GM19455 (cell line): ENCODE results near the gene SLC35B2.

Experiments
- ATAC-seq: cut with Tn5 transposase; IDR thresholded peaks from one replicate; pipeline ENCODE4 v1.9.1; 2021; ENCODE audit not compliant: unreplicated experiment

SLC35B2 gene

DNA sequence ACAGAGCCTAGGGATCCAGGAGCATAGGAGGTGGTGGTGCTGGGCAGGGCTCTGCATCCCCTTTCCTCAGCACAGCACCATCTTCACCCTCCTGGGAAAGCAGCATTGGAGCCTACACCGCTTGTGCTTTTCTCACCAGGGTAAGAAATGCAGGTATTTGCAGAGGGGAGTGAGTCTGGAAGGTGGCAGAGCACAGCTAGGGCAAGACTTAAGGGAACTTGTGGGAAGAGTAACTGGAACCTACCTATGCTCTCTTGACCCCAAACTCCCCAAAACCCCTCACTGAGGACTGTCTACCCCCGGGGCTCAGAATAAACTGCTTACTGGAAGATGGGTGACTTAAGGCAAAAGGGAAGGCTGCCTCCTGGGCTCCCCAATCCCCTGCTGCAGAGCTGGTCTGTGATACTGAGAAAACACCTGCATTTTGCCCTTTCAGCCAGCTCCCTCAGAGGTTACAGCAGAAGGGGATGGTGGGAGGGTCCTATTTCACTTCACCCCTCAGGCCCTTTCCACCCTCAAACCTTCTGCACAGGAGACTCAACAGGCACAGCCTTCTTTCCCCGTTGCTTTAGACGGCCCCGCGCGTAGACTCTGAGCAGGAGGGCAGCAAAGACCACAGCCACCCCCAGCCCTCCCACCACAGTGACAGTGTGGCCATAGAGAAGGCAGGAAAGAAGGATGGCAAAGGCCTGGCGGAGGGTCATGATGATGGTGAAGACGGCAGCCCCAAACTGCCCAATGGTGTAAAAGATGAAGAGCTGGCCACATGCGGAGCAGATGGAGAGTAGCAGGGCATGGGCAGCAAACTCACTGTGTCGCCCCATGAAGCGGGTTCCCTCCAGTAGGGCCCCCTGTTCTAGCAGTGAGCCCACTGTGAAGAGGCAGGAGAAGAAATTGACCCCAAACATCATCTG lies 2.9 kb downstream of the SLC35B2 start:
- no peak for ATAC-seq

DNA sequence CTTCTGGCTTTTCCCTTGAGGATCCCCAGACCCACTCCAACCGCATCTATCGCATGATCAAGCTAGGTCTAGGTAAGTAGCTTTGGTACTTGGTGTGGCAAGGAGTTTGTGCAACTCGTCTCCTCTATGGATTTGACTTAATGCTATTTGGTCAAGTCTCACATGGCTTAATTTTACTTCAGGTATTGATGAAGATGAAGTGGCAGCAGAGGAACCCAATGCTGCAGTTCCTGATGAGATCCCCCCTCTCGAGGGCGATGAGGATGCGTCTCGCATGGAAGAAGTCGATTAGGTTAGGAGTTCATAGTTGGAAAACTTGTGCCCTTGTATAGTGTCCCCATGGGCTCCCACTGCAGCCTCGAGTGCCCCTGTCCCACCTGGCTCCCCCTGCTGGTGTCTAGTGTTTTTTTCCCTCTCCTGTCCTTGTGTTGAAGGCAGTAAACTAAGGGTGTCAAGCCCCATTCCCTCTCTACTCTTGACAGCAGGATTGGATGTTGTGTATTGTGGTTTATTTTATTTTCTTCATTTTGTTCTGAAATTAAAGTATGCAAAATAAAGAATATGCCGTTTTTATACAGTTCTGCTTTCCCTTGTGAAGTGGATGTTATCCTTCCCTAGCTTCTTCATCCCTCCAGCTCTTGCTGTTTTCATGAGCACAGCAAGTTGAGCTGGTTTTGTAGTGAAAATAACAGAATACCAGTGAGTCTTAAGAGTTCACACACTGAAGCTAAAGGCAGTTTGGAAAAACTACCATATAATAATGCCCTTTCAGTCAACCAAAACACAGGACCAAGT lies 3.8 kb downstream of the SLC35B2 start:
- ATAC-seq: no peak

DNA sequence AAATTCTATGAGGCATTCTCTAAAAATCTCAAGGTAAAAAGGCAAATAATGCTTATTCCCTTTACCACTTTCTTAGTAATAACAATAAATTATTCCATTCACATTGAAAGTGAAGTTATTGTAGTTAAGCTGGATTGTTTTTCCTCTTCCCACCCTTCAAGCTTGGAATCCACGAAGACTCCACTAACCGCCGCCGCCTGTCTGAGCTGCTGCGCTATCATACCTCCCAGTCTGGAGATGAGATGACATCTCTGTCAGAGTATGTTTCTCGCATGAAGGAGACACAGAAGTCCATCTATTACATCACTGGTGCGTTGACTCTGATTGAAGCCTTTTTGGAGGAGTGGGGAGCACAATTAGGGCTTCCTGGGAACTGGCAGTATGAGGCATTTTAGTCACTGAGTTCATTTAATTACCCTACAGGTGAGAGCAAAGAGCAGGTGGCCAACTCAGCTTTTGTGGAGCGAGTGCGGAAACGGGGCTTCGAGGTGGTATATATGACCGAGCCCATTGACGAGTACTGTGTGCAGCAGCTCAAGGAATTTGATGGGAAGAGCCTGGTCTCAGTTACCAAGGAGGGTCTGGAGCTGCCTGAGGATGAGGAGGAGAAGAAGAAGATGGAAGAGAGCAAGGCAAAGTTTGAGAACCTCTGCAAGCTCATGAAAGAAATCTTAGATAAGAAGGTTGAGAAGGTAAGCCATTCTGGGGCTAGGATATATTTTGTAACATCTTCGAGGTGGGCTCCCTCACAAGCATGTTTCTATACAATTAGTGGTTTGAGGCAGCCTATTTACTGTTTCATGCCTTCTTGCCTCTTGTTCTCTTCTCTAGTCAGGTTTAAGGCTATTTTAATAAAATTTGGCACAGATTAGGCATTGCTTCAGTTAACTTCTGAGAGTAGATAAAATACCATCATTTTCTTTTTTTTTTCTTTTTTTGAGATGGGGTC lies 5.5 kb downstream of the SLC35B2 start:
- ATAC-seq: no peak

DNA sequence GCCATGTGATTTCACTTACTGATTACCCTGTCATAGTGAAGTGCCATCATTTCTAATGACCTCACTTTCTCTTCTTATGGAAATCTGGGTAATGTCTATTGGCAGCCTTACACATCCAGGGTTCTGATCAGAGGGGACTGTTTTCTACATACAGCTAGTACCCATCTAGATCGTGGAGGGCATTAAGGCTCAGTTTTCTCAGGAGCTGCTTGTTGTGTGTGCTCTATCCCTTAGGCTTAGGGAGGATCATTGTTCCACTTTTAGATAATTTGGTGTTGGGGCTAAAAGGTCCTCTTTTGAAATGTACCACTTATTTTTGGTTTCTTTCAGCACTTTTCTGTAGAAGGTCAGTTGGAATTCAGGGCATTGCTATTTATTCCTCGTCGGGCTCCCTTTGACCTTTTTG lies 6.6 kb downstream of the SLC35B2 start:
- ATAC-seq: no peak

DNA sequence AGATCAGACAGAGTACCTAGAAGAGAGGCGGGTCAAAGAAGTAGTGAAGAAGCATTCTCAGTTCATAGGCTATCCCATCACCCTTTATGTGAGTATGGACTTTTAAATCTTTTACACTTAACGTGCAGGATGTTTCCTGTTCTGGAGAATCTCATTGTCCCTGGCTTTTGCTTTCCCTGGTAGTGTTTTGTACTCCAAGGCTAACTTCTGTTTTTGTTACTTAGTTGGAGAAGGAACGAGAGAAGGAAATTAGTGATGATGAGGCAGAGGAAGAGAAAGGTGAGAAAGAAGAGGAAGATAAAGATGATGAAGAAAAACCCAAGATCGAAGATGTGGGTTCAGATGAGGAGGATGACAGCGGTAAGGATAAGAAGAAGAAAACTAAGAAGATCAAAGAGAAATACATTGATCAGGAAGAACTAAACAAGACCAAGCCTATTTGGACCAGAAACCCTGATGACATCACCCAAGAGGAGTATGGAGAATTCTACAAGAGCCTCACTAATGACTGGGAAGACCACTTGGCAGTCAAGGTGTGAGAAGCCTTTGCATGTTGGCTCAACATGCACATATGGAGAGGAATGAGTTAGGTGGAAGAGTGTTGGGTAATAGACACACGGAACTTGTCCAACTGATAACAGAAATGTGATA lies 7.1 kb downstream of the SLC35B2 start:
- no peak for ATAC-seq

DNA sequence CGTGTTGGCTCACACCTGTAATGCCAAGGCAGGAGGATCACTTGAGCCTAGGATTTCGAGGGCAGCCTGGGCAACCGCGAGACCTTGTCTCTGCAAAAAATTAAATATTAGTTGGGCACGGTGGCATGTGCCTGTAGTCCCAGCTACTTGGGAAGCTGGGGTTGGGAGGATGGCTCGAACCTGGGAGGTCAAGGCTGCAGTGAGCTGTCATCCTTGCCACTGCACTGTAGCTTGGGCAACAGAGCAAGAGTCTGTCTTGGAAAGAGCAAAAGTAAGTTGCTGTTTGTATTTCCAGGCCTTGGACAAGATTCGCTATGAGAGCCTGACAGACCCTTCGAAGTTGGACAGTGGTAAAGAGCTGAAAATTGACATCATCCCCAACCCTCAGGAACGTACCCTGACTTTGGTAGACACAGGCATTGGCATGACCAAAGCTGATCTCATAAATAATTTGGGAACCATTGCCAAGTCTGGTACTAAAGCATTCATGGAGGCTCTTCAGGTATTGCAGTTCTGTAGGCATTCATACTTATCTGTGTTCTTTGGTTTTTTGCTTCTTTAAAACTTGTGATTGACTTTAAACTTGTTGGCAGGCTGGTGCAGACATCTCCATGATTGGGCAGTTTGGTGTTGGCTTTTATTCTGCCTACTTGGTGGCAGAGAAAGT lies 8.1 kb downstream of the SLC35B2 start:
- no peak for ATAC-seq

DNA sequence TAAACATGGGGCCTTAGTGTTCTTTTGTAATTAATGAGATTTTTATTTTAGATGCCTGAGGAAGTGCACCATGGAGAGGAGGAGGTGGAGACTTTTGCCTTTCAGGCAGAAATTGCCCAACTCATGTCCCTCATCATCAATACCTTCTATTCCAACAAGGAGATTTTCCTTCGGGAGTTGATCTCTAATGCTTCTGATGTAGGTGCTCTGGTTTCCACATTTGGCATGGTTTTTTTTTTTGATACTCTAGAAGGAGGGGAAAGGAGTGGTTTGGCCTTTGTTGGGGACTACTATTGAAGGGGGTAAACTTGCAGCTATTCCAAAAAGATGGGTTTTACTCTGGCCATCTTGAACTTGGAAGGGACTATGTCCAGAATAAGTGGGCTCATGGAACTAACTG lies 8.7 kb downstream of the SLC35B2 start:
- ATAC-seq: no peak

DNA sequence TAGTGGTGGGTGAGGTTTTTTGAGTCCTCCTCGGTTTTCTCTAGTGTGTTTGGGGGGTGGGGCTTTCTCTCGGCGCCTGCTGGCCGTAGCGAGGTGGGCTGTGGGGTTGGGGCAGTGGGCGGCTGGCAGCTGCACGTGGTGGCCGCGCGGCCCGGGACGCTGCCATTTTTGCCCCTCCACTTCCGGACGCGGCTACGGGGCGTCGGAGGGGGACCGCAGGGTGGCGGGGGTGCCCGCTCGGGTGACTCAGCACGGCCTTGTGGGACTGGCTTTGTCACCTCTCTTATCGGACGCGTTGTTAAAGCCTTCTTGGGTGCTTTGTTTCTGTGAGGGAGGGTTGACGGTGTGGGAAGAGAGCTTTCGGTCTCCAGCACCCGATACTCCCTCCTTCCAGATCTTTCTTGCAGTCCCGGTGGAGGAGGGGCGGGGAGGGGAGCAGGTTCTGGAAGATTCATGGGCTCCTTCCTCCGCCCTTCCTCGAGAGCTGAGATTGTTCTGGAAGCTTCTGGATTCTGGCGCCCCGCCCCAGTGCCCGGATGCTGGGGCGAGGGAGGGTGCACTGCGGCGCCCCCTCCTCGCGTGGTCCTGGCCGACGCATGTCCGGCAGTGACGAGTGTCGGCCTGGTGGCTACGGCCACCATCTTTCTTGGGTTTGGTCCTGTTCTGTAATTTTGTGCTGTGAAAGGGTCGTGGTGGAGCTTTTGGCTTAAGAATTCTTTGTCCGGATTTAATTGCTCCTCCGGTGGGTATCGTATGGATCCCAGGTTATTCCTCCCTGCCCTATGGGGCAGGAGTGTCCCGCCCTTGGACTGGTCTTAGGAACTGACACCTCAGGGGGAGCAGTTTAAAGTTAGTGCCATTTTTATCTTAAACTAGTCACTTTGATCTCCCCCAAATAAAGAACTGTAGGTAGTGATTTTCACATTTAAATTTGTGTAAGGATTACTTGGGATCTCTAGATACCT lies 9.7 kb downstream of the SLC35B2 start:
- peak; percentile 28 for ATAC-seq

DNA sequence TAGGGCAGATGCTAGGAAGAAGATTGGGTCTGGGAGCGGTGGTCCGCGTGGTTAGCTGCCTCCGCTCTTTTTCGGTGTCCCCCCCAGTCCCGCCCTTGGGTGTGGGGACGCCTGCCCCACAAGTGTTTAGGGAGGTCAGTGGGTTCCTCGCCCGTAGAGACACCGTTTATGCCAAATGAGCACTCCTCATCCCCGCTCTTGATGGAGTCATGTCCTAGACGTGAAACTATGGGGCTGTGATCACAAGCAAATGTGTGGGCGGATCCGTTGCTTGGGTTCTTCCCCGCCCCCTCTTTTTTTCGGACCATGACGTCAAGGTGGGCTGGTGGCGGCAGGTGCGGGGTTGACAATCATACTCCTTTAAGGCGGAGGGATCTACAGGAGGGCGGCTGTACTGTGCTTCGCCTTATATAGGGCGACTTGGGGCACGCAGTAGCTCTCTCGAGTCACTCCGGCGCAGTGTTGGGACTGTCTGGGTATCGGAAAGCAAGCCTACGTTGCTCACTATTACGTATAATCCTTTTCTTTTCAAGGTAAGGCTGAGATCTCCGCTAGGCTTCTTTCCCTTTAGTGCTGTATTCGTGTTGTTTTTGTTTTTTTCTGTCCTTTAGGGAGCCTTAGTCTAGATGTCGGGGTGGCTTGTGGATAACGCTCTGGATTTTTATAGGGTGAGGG lies 10.5 kb downstream of the SLC35B2 start, which contains the start of gene HSP90AB1:
Gene HSP90AB1, plus strand, starts transcription at position 439 of the 675 bp plus-strand sequence. CDS start 1,529 bp downstream, outside the sequence.
- peak; percentile 68 for ATAC-seq

DNA sequence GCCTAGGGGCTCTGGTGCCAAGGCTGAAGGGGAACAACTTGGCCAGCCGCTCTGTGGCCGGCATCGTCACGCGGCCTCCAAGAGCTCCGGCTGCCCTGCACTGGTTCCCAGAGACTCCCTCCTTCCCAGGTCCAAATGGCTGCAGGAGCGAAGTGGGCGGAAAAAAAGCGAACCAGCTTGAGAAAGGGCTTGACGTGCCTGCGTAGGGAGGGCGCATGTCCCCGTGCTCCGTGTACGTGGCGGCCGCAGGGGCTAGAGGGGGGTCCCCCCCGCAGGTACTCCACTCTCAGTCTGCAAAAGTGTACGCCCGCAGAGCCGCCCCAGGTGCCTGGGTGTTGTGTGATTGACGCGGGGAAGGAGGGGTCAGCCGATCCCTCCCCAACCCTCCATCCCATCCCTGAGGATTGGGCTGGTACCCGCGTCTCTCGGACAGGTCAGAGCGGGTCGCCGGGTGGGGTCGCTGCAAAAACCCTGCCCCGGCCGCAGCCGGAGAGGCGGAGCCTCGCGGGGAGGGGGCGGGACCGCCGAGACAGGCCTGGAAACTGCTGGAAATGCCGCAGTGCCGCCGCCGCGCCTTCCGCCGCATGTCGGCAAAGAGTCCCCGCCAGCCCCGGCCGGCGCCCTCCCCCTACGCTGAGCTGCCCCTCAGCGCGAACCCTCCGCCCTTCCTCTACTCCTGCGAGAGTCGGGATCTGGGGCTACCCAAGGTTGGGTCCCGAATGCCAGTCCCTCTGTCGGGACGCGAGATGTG lies 11.2 kb downstream of the SLC35B2 start:
- peak; percentile 52 for ATAC-seq

DNA sequence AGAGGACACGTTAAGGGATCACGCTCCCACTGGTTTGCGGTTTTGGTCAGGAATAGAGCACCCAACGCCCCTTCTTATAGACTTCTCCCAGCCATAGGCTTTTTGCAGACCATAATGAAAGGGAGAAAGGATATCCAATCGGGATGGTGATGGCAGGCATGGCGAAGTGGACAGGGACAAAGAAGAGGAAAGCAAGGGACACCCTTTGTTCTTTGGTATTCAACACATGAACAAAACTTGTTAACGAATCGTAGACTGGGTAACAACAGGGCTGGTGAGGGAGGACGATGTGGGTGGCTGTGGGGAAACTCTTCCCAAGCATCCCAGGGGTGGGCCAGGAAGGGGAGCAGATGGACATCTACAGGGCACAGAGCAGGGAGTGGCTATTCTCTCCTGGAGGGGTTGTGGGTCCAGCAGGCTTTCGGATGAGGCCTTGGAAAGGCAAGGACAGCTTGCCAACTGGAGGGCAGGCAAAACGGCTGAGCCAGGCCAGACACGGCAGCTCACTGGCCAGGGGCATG lies 11.9 kb downstream of the SLC35B2 start:
- ATAC-seq: no peak

DNA sequence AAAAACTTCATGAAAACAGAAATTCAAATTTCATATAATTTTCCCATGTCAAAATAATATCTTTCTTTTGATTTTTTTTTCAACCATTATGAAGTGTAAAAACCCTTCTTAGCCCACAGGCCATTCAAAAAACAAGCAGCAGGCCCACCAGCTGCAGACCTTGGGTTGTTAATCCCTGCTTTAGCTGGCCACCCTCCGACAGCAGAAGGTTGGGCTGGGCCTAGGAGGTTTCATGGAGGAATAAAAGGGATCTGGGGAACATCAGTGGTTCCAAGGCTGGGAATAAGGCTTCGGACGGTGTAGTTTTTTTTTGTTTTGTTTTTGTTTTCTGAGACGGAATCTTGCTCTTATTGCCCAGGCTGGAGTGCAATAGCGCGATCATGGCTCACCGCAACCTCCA lies 14.0 kb downstream of the SLC35B2 start:
- no peak for ATAC-seq

DNA sequence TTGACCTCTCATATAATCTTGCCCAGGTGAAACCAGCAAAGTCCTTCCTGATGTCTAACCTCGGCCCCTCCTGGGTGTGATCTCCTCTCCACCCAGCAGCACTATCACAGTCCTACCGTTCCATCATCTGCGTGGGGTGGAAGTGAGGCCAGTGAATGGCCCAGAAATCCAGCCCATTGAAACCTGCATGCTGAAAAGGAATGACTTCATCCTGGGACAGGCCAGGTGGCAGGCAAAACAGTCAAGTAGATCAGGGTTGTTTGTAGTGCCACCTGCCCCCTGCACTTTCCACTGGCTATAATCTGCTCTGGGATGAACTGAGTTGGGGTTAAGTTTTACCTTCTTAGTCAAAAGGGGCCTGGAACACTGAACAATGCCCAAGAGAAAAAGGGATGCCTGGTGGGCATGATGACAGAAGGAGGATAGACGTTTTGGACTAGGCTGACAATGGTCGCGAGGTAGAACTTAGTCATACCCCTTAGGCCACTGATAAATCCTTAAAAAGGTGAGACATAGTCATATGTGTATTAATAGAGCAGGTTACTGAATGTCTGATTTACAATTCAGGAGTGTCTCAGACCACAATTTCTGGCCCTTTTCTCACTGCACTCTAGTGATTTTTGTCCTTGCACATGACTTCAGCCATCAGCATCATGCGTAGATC lies 18.5 kb downstream of the SLC35B2 start:
- no peak for ATAC-seq

DNA sequence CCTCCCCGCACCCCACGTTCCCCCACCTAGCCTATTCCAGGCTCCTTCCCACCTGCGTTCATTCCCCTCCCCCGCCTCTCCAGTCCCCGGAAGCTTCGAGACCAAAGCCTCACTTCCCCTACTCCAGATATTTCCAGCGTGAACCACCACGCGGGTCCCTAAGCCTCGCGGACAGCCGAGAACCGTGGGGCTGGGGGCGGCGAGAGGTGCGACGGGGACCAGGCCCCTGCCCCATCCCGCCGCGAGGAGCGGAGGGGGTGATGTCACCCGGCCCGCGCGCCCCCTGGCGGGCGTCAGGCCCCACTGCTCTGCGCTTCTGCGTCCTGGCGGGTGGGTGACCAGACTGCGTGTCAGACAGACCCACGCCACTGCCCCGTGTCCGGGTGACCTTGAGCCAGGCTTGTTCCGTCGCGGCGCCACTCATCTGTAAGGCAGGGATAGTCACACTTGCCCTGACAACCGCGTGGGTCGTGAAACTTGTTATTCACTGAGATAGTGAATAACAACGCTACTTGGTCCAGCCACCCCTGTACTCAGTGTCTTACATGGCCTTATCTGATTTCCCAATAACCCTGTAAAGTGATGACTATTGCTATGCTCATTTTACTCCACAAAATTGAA lies 19.4 kb downstream of the SLC35B2 start:
- ATAC-seq: peak; percentile 81

DNA sequence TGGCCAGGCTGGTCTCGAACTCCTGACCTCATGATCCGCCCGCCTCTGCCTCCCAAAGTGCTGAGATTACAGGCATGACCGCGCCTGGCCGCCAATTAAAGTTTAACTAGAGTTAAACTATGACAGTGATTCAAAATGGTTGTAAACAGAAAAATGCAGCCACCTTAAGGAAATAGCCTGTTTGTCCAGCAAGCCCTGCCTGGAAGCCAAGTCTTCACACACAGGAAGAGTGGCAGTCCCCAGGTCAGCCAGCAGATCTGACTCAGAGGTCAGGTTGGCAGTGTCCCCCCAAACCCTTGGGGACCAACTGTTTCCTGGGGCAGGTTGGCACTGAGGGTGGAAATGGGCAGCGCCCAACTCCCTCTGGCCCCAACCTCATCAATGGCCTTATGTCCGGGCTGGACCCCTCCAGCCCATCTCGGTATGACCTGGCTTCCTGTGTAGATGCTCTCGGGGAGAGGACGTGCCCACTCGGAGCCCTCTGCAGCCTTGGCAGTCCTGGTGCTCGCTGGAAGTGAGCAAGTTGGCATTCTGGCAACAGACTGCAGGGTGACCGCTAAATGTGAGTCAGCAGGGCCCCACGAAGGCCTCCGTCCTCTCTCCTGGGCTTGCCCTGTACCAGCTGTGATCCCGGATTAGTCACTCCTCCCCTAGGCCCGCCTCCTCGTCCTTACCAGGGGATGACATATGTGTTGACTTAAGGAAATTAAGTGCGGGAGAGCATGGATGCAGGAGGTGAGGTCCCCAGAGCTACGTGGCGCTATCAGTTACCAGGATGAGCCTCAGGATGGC lies 20.1 kb downstream of the SLC35B2 start:
- peak; percentile 52 for ATAC-seq
